Rectal smooth muscle tissue (tissue), 1 donor: Measurements from ENCODE around the gene AMFR.

Source experiments
- H3K27ac ChIP-seq: one replicate; pipeline ENCODE4 v1.7.0; 2013; ENCODE audit warnings: low read depth, low read length, inconsistent platforms
- H3K27me3 ChIP-seq: one replicate; pipeline ENCODE4 v1.7.0; 2013; ENCODE audit warnings: low read length; ENCODE audit not compliant: control insufficient read depth, insufficient read depth
- H3K36me3 ChIP-seq: one replicate; pipeline ENCODE4 v1.7.0; 2013; ENCODE audit warnings: low read length; ENCODE audit not compliant: control insufficient read depth, insufficient read depth
- H3K4me1 ChIP-seq: one replicate; pipeline ENCODE4 v1.7.0; 2013; ENCODE audit warnings: low read length; ENCODE audit not compliant: control insufficient read depth, insufficient read depth
- H3K4me3 ChIP-seq: one replicate; pipeline ENCODE4 v1.7.0; 2013; ENCODE audit warnings: low read length
- H3K9ac ChIP-seq: one replicate; pipeline ENCODE4 v1.7.0; 2013; ENCODE audit warnings: low read length

Gene AMFR

DNA sequence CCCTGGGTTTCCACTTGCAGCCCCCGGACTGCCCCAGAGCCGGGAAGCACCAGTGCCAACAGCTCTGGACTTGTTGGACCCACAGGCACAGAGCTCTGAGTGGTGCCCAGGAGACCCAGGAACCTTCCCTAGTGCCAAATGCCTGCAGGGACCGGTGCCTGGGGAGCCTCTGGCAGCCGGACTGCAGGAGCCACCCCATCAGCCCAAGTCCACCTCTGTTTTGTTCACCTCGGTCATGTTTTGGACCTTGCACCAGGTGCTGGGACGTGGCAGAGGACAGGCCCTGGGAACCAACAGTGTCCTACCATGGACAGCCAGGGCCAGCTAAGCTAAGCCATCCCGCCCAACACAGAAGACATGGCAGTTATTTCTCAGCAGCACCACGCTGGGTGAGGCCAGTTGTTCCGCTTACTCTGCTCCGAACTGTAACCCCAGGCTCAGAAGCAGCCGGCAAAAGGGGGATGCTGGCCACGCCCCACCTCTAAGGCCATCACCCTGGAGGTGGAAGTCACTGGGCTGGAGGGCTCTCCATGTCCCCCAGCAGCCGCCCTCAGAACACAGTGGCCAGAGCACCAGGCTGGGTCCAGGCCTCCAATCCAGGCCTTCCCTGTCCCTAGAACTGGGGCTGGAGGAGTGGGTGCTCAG lies 79.8 kb downstream of the AMFR start:
- Histone ChIP-seq H3K36me3 (peaks cover 3% of the 10 kb centered on the region), H3K4me1 (no peaks in the 10 kb centered on the region), H3K4me3 (no peak overlapping the region), H3K27ac (no peak overlapping the region), H3K27me3 (no peaks in the 10 kb centered on the region), H3K9ac (no peak overlapping the region)

DNA sequence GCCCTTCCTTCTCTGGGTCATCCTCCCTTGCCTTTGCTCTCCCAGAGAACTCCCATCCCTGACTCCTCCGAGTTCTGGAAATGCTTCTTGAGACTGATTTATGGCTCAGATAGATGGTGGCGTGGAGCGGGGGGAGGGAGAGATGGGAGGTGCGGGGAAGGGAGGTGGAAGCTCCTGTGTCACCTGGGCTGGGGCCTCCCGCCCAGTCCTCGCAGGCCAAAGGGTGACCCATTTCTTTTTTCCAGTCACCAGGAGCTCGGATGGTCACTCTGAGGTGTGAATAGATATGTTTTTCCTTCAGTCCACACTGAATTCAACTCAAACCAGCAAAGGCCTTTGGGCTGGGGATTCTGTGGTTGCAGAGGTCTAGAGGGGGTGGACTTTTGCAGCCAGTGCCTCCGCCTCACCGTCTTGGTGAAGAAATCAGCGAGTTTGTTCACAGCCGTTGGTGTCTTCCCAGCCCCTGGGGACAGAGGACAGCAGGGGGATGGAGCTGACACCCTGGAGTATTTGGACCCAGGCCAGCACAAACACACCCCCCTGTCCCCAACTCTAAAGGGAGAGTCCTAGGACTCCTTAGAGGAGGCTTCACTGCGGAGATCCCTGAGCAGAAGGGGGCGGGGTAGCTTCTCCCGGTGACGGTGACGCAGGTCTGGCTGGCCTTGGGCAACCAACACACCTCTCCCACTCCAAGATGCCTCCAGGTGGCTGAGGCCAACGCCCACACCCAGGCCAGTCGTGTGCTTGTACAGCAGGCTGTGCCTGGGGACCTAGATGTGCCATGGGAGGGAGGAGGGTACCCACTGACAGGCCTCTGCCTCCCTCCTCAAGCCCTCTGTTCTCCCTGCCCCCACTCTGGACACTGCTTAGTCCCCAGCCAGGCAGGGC lies 80.6 kb downstream of the AMFR start:
- Histone ChIP-seq H3K4me3 (no peak overlapping the region), H3K4me1 (no peaks in the 10 kb centered on the region), H3K36me3 (peaks cover 3% of the 10 kb centered on the region), H3K27me3 (no peaks in the 10 kb centered on the region), H3K9ac (no peak overlapping the region), H3K27ac (no peak overlapping the region)

- Histone ChIP-seq H3K4me3 (no peak overlapping the region), H3K27me3 (no peaks in the 10 kb centered on the region), H3K4me1 (no peaks in the 10 kb centered on the region), H3K27ac (no peak overlapping the region), H3K9ac (no peak overlapping the region), H3K36me3 (peaks cover 3% of the 10 kb centered on the region)
These were observed 81.5 kb downstream of the AMFR start for GRCh38 chr16:56343661-56344517.

DNA sequence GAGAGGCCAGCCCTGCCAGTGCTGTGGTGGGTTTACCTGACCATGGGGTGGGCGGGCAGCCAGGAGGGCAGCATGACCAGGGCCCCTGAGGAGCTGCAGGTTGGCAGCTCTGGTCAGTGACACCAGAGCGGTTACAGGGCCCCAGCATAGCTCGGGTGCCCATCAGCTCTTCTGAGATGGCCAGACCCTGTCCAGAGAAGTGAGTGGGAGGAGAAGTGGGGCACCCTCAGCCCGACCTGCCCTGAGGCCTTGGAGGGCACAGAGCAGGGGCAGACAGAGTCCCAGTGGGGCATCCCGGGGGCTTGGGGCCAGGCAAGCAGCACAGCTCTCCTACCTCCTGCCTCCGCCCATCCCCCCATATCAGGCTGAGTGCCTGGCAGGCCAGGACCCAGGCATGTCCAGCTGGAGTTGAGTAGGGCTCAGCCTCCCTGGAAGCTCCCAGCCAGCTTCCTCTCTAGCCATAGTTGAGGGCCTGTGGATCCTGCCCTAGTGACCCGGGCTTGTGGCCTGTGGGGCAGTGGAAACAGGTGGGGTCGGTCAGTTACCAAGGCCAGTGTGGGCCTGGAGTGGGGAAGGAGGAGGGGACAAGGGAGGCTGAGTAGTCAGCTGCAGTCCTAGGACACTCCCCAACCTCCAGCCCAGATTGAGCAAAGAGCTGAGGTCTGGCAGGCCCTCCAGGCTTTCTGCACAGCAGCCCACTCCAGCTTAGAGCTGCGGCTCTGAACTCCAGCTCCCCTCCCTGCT lies 83.5 kb downstream of the AMFR start:
- no peaks in the 10 kb centered on the region for H3K27me3 ChIP-seq
- no peak overlapping the region for H3K9ac ChIP-seq
- no peak overlapping the region for H3K4me3 ChIP-seq
- no peak overlapping the region for H3K27ac ChIP-seq
- H3K4me1 ChIP-seq = no peaks in the 10 kb centered on the region
- peaks cover 3% of the 10 kb centered on the region for H3K36me3 ChIP-seq

DNA sequence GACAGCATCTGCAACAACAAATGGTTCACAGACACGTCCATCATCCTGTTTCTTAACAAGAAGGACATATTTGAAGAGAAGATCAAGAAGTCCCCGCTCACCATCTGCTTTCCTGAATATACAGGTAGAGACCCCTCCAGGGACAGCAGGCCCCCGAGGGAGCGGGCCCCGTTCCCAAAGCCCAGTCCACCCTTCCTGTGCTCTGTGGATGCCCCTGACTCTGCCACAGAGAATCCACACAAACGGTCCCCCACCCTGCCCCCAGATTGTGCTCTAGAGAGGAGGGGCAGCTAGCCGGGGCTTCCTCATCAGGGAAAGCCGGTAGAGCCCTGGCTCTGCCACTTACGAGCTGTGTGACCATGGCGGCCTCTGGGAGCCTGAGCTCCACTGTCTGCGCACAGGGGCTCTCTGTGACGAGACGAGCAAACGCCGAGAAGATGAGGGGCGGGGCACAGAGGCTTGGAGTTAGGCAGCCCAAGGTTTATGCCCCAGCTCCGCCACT lies 84.4 kb downstream of the AMFR start:
- H3K4me3 ChIP-seq = no peak overlapping the region
- H3K36me3 ChIP-seq = peaks cover 3% of the 10 kb centered on the region

DNA sequence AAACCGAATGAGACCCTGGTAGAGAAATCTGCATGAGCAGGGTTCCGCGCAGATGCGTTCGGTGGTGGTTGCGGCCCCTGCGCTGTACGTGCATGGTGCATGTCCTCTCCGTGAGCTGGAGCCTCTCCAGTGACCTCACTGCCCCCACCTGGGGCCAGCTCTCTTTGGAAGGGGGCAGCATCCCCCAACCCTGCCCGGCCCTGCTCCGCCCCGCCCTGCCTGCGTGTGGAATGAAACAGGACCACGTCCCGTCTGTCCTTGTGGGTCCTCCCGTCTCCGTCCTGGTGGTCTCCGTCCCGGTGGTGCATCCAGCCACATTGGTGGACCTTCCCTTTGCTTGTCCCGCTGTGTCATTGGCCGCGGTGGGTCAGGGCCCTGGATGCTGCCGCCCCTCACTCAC lies 84.9 kb downstream of the AMFR start:
- H3K36me3 ChIP-seq = peaks cover 3% of the 10 kb centered on the region
- no peaks in the 10 kb centered on the region for H3K4me1 ChIP-seq
- no peak overlapping the region for H3K27ac ChIP-seq
- H3K4me3 ChIP-seq = no peak overlapping the region
- no peaks in the 10 kb centered on the region for H3K27me3 ChIP-seq
- no peak overlapping the region for H3K9ac ChIP-seq

More for the DNA sequence above, 84.4 kb downstream of the AMFR start:
- H3K9ac ChIP-seq = no peak overlapping the region
- H3K4me1 ChIP-seq = no peaks in the 10 kb centered on the region
- H3K27me3 ChIP-seq = no peaks in the 10 kb centered on the region
- H3K27ac ChIP-seq = no peak overlapping the region

- Histone ChIP-seq H3K36me3 (peaks cover 3% of the 10 kb centered on the region), H3K27ac (no peak overlapping the region), H3K27me3 (no peaks in the 10 kb centered on the region), H3K9ac (no peak overlapping the region), H3K4me3 (no peak overlapping the region), H3K4me1 (no peaks in the 10 kb centered on the region)
These were observed 85.7 kb downstream of the AMFR start for GRCh38 chr16:56339431-56340195.

GRCh38 chr16:56338566-56339318 lies 86.6 kb downstream of the AMFR start:
- Histone ChIP-seq H3K4me3 (no peak overlapping the region), H3K36me3 (peaks cover 3% of the 10 kb centered on the region), H3K4me1 (no peaks in the 10 kb centered on the region), H3K27ac (no peak overlapping the region), H3K27me3 (no peaks in the 10 kb centered on the region), H3K9ac (no peak overlapping the region)

DNA sequence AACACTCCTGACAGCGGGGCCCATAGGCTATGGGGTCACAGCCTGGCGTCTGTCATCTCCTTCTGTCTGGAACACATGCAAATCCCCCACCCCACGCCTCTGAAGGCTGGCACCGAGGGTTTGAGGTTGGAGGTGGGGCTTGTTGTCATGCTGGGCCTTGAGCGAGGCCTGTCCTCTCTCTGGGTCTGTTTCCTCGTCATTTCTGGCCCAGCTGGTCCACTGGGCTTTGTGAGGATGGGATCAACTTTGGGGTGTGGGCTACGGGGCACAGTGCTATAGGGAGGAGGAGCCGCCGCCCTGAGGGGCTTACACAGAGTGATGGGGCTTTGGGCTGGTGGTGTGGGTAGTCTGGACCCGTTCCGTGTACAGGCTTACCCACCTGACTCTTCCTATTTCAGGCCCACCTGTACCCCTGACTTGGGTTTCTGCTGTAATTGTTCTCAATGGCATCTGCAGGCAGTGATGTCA lies 87.5 kb downstream of the AMFR start:
- no peak overlapping the region for H3K27ac ChIP-seq
- no peaks in the 10 kb centered on the region for H3K4me1 ChIP-seq
- H3K9ac ChIP-seq = no peak overlapping the region
- peaks cover 3% of the 10 kb centered on the region for H3K36me3 ChIP-seq
- no peaks in the 10 kb centered on the region for H3K27me3 ChIP-seq
- H3K4me3 ChIP-seq = no peak overlapping the region

- Histone ChIP-seq H3K27ac (no peak overlapping the region), H3K9ac (no peak overlapping the region), H3K4me3 (no peak overlapping the region), H3K27me3 (no peaks in the 10 kb centered on the region), H3K4me1 (no peaks in the 10 kb centered on the region), H3K36me3 (peaks cover 3% of the 10 kb centered on the region)
These were observed 88.1 kb downstream of the AMFR start for GRCh38 chr16:56337131-56337857.
